NB4 (cell line): Measurements from ENCODE around the gene KDM4C.

ENCODE experiments used
- CTCF ChIP-seq: IDR thresholded peaks from one replicate; pipeline ENCODE4 v1.5.1; 2012; ENCODE audit warnings: low read depth, low read length
- POLR2A ChIP-seq: IDR thresholded peaks from 2 replicates; pipeline ENCODE4 v1.6.1; 2011; ENCODE audit warnings: mild to moderate bottlenecking; ENCODE audit not compliant: insufficient read length; ENCODE audit errors: extremely low read depth

- no peak for TF ChIP-seq CTCF
- no peak for TF ChIP-seq POLR2A
Observed at GRCh38 chr9:6779417-6780241, 21.9 kb downstream of the KDM4C start.
